IMR-90 (cell line): ENCODE results near the gene SCARB1. TPM values are rescaled to one million over a fixed set of nuclear protein-coding genes. Genes with fewer than 3 reads are reported as not detected.
A peak's percentile ranks its signal among the peaks of the same experiment; 100 is the strongest.

ENCODE experiments used
- ATAC-seq: fragments of 200-7000 bp; cut with Tn5 transposase; 2 replicates; pipeline ENCODE4 v1.9.1; 2020; ENCODE audit warnings: low read depth, mild to moderate bottlenecking, moderate library complexity
- BruUV-seq: library from RNA; stranded (reverse); fragments of 400-500 nt; replicated peaks from 2 replicates; lab custom pipeline; 2021; lab: Mats Ljungman, UMichigan
- CTCF ChIA-PET: fragments of 300-600 bp; formaldehyde crosslinking; extraction: SDS; loops from one replicate; lab custom pipeline; 2021; ENCODE audit warnings: antibody characterized with exemption; lab: Yijun Ruan, JAX
- POLR2A ChIA-PET: fragments of 300-600 bp; sonication (Branson Sonifier 250); formaldehyde crosslinking; loops from one replicate; lab custom pipeline; 2022; ENCODE audit warnings: antibody characterized with exemption; ENCODE audit not compliant: unreplicated experiment; lab: Charles Lee
- DNase-seq: peaks from one replicate; pipeline ENCODE4 v3.0.0; 2013
- H2AFZ ChIP-seq: replicated peaks from 2 replicates; pipeline ENCODE3; 2013; ENCODE audit warnings: low read length, mild to moderate bottlenecking; ENCODE audit not compliant: poor library complexity
- H2AK5ac ChIP-seq: 2 replicates; pipeline ENCODE4 v1.6.1; 2013; ENCODE audit warnings: low read depth, low read length, inconsistent platforms
- H2AK9ac ChIP-seq: replicated peaks from 2 replicates; pipeline ENCODE3; 2013; ENCODE audit warnings: mild to moderate bottlenecking, low read depth, low read length, moderate library complexity; ENCODE audit not compliant: poor library complexity
- H2BK120ac ChIP-seq: 2 replicates; pipeline ENCODE4 v1.6.1; 2013; ENCODE audit warnings: low read depth, low read length, inconsistent platforms
- H2BK15ac ChIP-seq: 3 replicates; pipeline ENCODE4 v1.6.1; 2013; ENCODE audit warnings: low read depth, low read length, inconsistent platforms
- H2BK20ac ChIP-seq: 2 replicates; pipeline ENCODE4 v1.6.1; 2013; ENCODE audit warnings: low read depth, mild to moderate bottlenecking, inconsistent platforms, low read length, moderate library complexity
- H2BK5ac ChIP-seq: 2 replicates; pipeline ENCODE4 v1.6.1; 2013; ENCODE audit warnings: mild to moderate bottlenecking, low read depth, low read length, inconsistent platforms; ENCODE audit not compliant: poor library complexity, severe bottlenecking
- H3K14ac ChIP-seq: replicated peaks from 2 replicates; pipeline ENCODE4 v1.6.1; 2013; ENCODE audit warnings: low read depth, low read length, inconsistent platforms
- H3K18ac ChIP-seq: 2 replicates; pipeline ENCODE4 v1.6.1; 2013; ENCODE audit warnings: low read depth, low read length, control low read depth
- H3K23ac ChIP-seq: 2 replicates; pipeline ENCODE4 v1.6.1; 2013; ENCODE audit warnings: low read depth, low read length, inconsistent platforms
- H3K27ac ChIP-seq: 2 replicates; pipeline ENCODE4 v1.5.1; 2013; ENCODE audit warnings: mild to moderate bottlenecking, control low read depth, low read length; ENCODE audit not compliant: insufficient read depth
- H3K27me3 ChIP-seq: 2 replicates; pipeline ENCODE4 v1.6.1; 2013; ENCODE audit warnings: low read length; ENCODE audit not compliant: control insufficient read depth, insufficient read depth
- H3K36me3 ChIP-seq: 2 replicates; pipeline ENCODE4 v1.6.1; 2013; ENCODE audit warnings: low read length, mixed read lengths; ENCODE audit not compliant: control insufficient read depth, insufficient read depth
- H3K4ac ChIP-seq: 2 replicates; pipeline ENCODE4 v1.6.1; 2013; ENCODE audit warnings: low read depth, low read length, inconsistent platforms
- H3K4me1 ChIP-seq: 2 replicates; pipeline ENCODE4 v1.6.1; 2013; ENCODE audit warnings: low read length, mixed read lengths; ENCODE audit not compliant: control insufficient read depth, insufficient read depth
- H3K4me2 ChIP-seq: 2 replicates; pipeline ENCODE4 v1.6.1; 2013; ENCODE audit warnings: low read depth, mild to moderate bottlenecking, control low read depth, low read length, moderate library complexity
- H3K4me3 ChIP-seq: 2 replicates; pipeline ENCODE4 v1.5.1; 2013; ENCODE audit warnings: low read depth, mild to moderate bottlenecking, control low read depth, low read length, moderate library complexity; ENCODE audit not compliant: insufficient read depth
- H3K56ac ChIP-seq: 2 replicates; pipeline ENCODE4 v1.6.1; 2013; ENCODE audit warnings: low read length, inconsistent platforms; ENCODE audit not compliant: insufficient read depth; ENCODE audit errors: extremely low read depth
- H3K79me1 ChIP-seq, 2 experiments: 2 replicates each; pipeline ENCODE4 v1.6.1; 2013; ENCODE audit warnings: low read length in 2 of 2, inconsistent platforms in 1 of 2, low read depth in 1 of 2
- H3K9ac ChIP-seq: 2 replicates; pipeline ENCODE4 v1.6.1; 2013; ENCODE audit warnings: low read depth, low read length, control low read depth
- H3K9me1 ChIP-seq: 2 replicates; pipeline ENCODE4 v1.6.1; 2013; ENCODE audit warnings: low read length, inconsistent platforms; ENCODE audit not compliant: insufficient read depth
- H3K9me3 ChIP-seq: 2 replicates; pipeline ENCODE4 v1.6.1; 2013; ENCODE audit warnings: low read length; ENCODE audit not compliant: control insufficient read depth, insufficient read depth
- H4K20me1 ChIP-seq: 2 replicates; pipeline ENCODE4 v1.6.1; 2013; ENCODE audit warnings: low read length, inconsistent platforms; ENCODE audit not compliant: insufficient read depth
- H4K5ac ChIP-seq: 2 replicates; pipeline ENCODE4 v1.6.1; 2013; ENCODE audit warnings: mild to moderate bottlenecking, low read depth, low read length, control low read depth
- H4K8ac ChIP-seq, 2 experiments: 2 replicates each; pipeline ENCODE4 v1.6.1; 2013; ENCODE audit warnings: low read depth in 2 of 2, low read length in 2 of 2, control low read depth in 1 of 2, inconsistent platforms in 1 of 2
- H4K91ac ChIP-seq: 2 replicates; pipeline ENCODE4 v1.6.1; 2013; ENCODE audit warnings: low read depth, low read length, inconsistent platforms; ENCODE audit not compliant: insufficient read depth
- MXI1 ChIP-seq: IDR thresholded peaks from 2 replicates; pipeline ENCODE4 v1.6.1; 2012; ENCODE audit warnings: low read depth, mild to moderate bottlenecking, low read length, moderate library complexity, borderline replicate concordance
- WGBS, 2 experiments: methylation state at CpG; one replicate each; pipeline versions ENCODE4 v1.1.5 to v1.1.7; 2013; ENCODE audit warnings: missing lambda C conversion rate in 2 of 2; ENCODE audit not compliant: insufficient read length in 1 of 2; ENCODE audit errors: extremely low coverage in 2 of 2; 5-methylcytosine and 5-hydroxymethylcytosine counted together
- dilution Hi-C: fragments of 300-500 bp; cut with HindIII; formaldehyde crosslinking; loops from one replicate; pipeline ENCODE4 v1.14.3; 2018; ENCODE audit warnings: low sequenced_read_pairs; ENCODE audit not compliant: unreplicated experiment
- in situ Hi-C: fragments of 300-500 bp; cut with MboI; formaldehyde crosslinking; loops from 3 replicates; pipeline ENCODE4 v1.14.3; 2019; ENCODE audit warnings: low sequenced_read_pairs, inconsistent platforms, mixed read lengths
- intact Hi-C: fragments of 100-400 bp; cut with micrococcal nuclease; formaldehyde crosslinking; loops from 2 replicates; pipeline ENCODE4 v1.10.0; 2022
- polyA plus RNA-seq, 3 experiments: library from polyadenylated mRNA; depleted of rRNA; stranded (reverse); fragments of >200 nt; gene quantifications; 2 replicates each; pipeline ENCODE4 v1.2.3, GENCODE V29; 2012; ENCODE audit warnings: low replicate concordance in 1 of 3
- total RNA-seq: library from RNA; depleted of rRNA; stranded (reverse); fragments of >200 nt; gene quantifications from 2 replicates; pipeline ENCODE4 v1.2.3, GENCODE V29; 2012
- TF ChIP-seq, protein P1 (sequence below): conservative IDR thresholded peaks from 2 replicates; pipeline ENCODE4 v1.5.1; 2012; ENCODE audit warnings: mild to moderate bottlenecking, low read depth, low read length, improper control_type of control experiment

SCARB1 gene
- total and polyA plus RNA-seq, 2 of the 4 experiments (the other 2 are of a cell fraction) = 3.0 to 24.8 TPM

DNA sequence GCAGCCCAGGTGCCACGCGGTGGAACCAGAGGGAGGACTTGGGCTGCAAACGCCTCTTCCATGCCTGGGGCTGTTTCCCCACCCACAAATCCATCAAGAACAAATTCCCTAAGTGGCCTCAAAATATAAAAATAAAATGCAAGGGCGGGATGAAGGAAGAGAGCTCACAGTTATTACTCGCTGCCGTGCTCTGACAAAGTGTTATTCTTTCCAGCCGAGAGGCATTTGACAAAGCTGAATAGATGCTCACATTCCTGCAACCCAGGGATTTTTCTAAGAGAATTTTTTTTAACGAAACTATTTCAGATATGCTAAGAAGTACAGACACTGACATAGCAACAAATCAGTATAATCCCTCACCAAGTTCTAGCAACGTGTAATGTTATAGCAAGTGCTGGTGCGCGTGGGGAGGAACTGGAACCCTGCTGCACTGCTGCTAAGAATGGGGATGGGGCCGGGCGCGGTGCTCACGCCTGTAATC lies 70.7 kb downstream of the SCARB1 start:
- no peak overlapping the region for H4K8ac ChIP-seq
- no peak overlapping the region for H3K14ac ChIP-seq
- intact Hi-C loops = no loop called here
- H3K27me3 ChIP-seq = no peaks in the 10 kb centered on the region
- in situ Hi-C loops = no loop called here
- H3K4me2 ChIP-seq = no peak overlapping the region
- no peak overlapping the region for H2BK5ac ChIP-seq
- H4K5ac ChIP-seq = no peak overlapping the region
- dilution Hi-C loops = no loop called here
- no peaks in the 10 kb centered on the region for H3K9me1 ChIP-seq
- H4K91ac ChIP-seq = no peak overlapping the region
- H2BK15ac ChIP-seq = no peak overlapping the region
- DNase-seq (peak; percentile 35), ATAC-seq (peak; percentile 79)
- H3K23ac ChIP-seq = no peak overlapping the region
- H4K20me1 ChIP-seq = no peaks in the 10 kb centered on the region
- no peak overlapping the region for H2BK20ac ChIP-seq
- BruUV-seq = no TSS peak
- H3K9me3 ChIP-seq = no peaks in the 10 kb centered on the region
- no peak overlapping the region for H3K27ac ChIP-seq
- H3K4me1 ChIP-seq = peaks cover 1% of the 10 kb centered on the region; the same call in 1 of the 2 replicates
- no peak overlapping the region for H3K4me3 ChIP-seq
- no peak overlapping the region for H3K9ac ChIP-seq
- TF ChIP-seq, protein P1, sequence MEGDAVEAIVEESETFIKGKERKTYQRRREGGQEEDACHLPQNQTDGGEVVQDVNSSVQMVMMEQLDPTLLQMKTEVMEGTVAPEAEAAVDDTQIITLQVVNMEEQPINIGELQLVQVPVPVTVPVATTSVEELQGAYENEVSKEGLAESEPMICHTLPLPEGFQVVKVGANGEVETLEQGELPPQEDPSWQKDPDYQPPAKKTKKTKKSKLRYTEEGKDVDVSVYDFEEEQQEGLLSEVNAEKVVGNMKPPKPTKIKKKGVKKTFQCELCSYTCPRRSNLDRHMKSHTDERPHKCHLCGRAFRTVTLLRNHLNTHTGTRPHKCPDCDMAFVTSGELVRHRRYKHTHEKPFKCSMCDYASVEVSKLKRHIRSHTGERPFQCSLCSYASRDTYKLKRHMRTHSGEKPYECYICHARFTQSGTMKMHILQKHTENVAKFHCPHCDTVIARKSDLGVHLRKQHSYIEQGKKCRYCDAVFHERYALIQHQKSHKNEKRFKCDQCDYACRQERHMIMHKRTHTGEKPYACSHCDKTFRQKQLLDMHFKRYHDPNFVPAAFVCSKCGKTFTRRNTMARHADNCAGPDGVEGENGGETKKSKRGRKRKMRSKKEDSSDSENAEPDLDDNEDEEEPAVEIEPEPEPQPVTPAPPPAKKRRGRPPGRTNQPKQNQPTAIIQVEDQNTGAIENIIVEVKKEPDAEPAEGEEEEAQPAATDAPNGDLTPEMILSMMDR = no peak
- no peak for TF ChIP-seq MXI1
- no peak overlapping the region for H2AK5ac ChIP-seq
- H3K36me3 ChIP-seq = no peaks in the 10 kb centered on the region; the same call in 1 of the 2 replicates
- 86% methylated on average over 6 of the region's 15 CpGs; no CpG with 5 or more reads in 1 of the 2 experiments for WGBS, 2 experiments
- H3K79me1 ChIP-seq = no peaks in the 10 kb centered on the region
- no peak overlapping the region for H3K56ac ChIP-seq
- H3K18ac ChIP-seq = no peak overlapping the region
- H3K4ac ChIP-seq = 0 out of 2 replicates have a peak overlapping the region, but pooled peaks have one; percentile 9
- H2AK9ac ChIP-seq = no peak overlapping the region
- ChIA-PET CTCF (interaction anchor here (0.6 kb wide), 1 partner anchor 118 kb away, joined by 3 read pairs; no protein-coding TSS in a partner anchor), POLR2A (no interaction called here)
- H2AFZ ChIP-seq = no peak overlapping the region
- no peak overlapping the region for H2BK120ac ChIP-seq
